H9 (cell line): ENCODE measurements around the gene ARPC2. TPM values are rescaled to one million over a fixed set of nuclear protein-coding genes. Genes with fewer than 3 reads are reported as not detected.

ENCODE experiments used
- DNase-seq: peaks from one replicate; pipeline ENCODE4 v3.0.0-alpha.2; 2017
- H2AFZ ChIP-seq: one replicate; pipeline ENCODE4 v1.6.1; 2013; ENCODE audit warnings: mild to moderate bottlenecking, low read length, control low read depth, moderate library complexity
- H2AK5ac ChIP-seq: 2 replicates; pipeline ENCODE4 v1.6.1; 2013; ENCODE audit warnings: low read length, control low read depth, mixed read lengths; ENCODE audit not compliant: insufficient read length
- H2BK120ac ChIP-seq: one replicate; pipeline ENCODE4 v1.6.1; 2013; ENCODE audit warnings: low read depth, mild to moderate bottlenecking, low read length, control low read depth, inconsistent platforms; ENCODE audit not compliant: poor library complexity, severe bottlenecking
- H2BK12ac ChIP-seq: 2 replicates; pipeline ENCODE4 v1.6.1; 2013; ENCODE audit warnings: low read length, control low read depth, mixed read lengths, low read depth; ENCODE audit not compliant: insufficient read length
- H2BK15ac ChIP-seq: 2 replicates; pipeline ENCODE4 v1.6.1; 2013; ENCODE audit warnings: low read depth, low read length, control low read depth
- H2BK20ac ChIP-seq: one replicate; pipeline ENCODE4 v1.6.1; 2013; ENCODE audit warnings: low read depth, mild to moderate bottlenecking, low read length, control low read depth, inconsistent platforms; ENCODE audit not compliant: poor library complexity, severe bottlenecking
- H2BK5ac ChIP-seq: 2 replicates; pipeline ENCODE4 v1.6.1; 2013; ENCODE audit warnings: low read length, control low read depth, mixed read lengths; ENCODE audit not compliant: insufficient read length
- H3K14ac ChIP-seq: 2 replicates; pipeline ENCODE4 v1.6.1; 2013; ENCODE audit warnings: low read length, control low read depth; ENCODE audit not compliant: insufficient read depth
- H3K18ac ChIP-seq: 2 replicates; pipeline ENCODE4 v1.6.1; 2013; ENCODE audit warnings: low read depth, mild to moderate bottlenecking, mixed read lengths, low read length, control low read depth; ENCODE audit not compliant: insufficient read length
- H3K23ac ChIP-seq: 2 replicates; pipeline ENCODE4 v1.6.1; 2013; ENCODE audit warnings: low read length, control low read depth, mixed read lengths, low read depth; ENCODE audit not compliant: insufficient read length
- H3K23me2 ChIP-seq: 2 replicates; pipeline ENCODE4 v1.6.1; 2013; ENCODE audit warnings: low read depth, mild to moderate bottlenecking, mixed read lengths, low read length, control low read depth; ENCODE audit not compliant: insufficient read length, poor library complexity, severe bottlenecking
- H3K27ac ChIP-seq: 2 replicates; pipeline ENCODE4 v1.5.1; 2013; ENCODE audit warnings: low read length, control low read depth, mixed read lengths, low read depth; ENCODE audit not compliant: insufficient read length
- H3K27me3 ChIP-seq: 2 replicates; pipeline ENCODE4 v1.6.1; 2013; ENCODE audit warnings: low read length, control low read depth, inconsistent platforms; ENCODE audit not compliant: insufficient read depth
- H3K4ac ChIP-seq: 2 replicates; pipeline ENCODE4 v1.6.1; 2013; ENCODE audit warnings: low read depth, mild to moderate bottlenecking, control low read depth, inconsistent platforms, low read length, moderate library complexity
- H3K4me1 ChIP-seq: 2 replicates; pipeline ENCODE4 v1.6.1; 2013; ENCODE audit warnings: low read length, control low read depth, inconsistent platforms; ENCODE audit not compliant: insufficient read depth
- H3K4me2 ChIP-seq: 2 replicates; pipeline ENCODE4 v1.6.1; 2013; ENCODE audit warnings: low read length, control low read depth, mixed read lengths; ENCODE audit not compliant: insufficient read length, insufficient read depth
- H3K56ac ChIP-seq: 2 replicates; pipeline ENCODE4 v1.6.1; 2013; ENCODE audit warnings: low read depth, mild to moderate bottlenecking, mixed read lengths, low read length, control low read depth; ENCODE audit not compliant: insufficient read length
- H3K79me1 ChIP-seq: 2 replicates; pipeline ENCODE4 v1.6.1; 2013; ENCODE audit warnings: low read depth, mild to moderate bottlenecking, moderate library complexity, low read length, control low read depth, inconsistent platforms; ENCODE audit not compliant: insufficient read depth, poor library complexity, severe bottlenecking
- H3K79me2 ChIP-seq: 2 replicates; pipeline ENCODE4 v1.6.1; 2013; ENCODE audit warnings: low read length, control low read depth, inconsistent platforms; ENCODE audit not compliant: insufficient read depth
- H3K9ac ChIP-seq: 2 replicates; pipeline ENCODE4 v1.6.1; 2013; ENCODE audit warnings: low read length, control low read depth, mixed read lengths; ENCODE audit not compliant: insufficient read length; ENCODE audit errors: extremely low read depth
- H3K9me3 ChIP-seq: one replicate; pipeline ENCODE4 v1.6.1; 2013; ENCODE audit warnings: low read depth, low read length, inconsistent platforms; ENCODE audit not compliant: control insufficient read depth
- H3T11ph ChIP-seq: one replicate; pipeline ENCODE4 v1.6.1; 2013; ENCODE audit warnings: mild to moderate bottlenecking, low read length, control low read depth, inconsistent platforms
- H4K20me1 ChIP-seq: one replicate; pipeline ENCODE4 v1.6.1; 2013; ENCODE audit not compliant: control insufficient read depth, insufficient read length, insufficient read depth
- H4K5ac ChIP-seq: 2 replicates; pipeline ENCODE4 v1.6.1; 2013; ENCODE audit warnings: low read depth, mild to moderate bottlenecking, mixed read lengths, low read length, control low read depth; ENCODE audit not compliant: insufficient read length
- H4K8ac ChIP-seq: replicated peaks from 2 replicates; pipeline ENCODE4 v1.6.1; 2013; ENCODE audit warnings: low read length, control low read depth, mixed read lengths, low read depth; ENCODE audit not compliant: insufficient read length
- H4K91ac ChIP-seq: 2 replicates; pipeline ENCODE4 v1.6.1; 2013; ENCODE audit warnings: low read depth, mild to moderate bottlenecking, moderate library complexity, mixed read lengths, low read length, control low read depth; ENCODE audit not compliant: insufficient read length
- H3K27ac Mint-ChIP-seq, 3 experiments: 2 replicates in 2 of 3; 3 replicates in 1 of 3; pipeline ENCODE4 v1.8.0; 2020 to 2021; ENCODE audit warnings: mixed read lengths in 3 of 3, mild to moderate bottlenecking in 1 of 3, moderate library complexity in 1 of 3
- H3K27me3 Mint-ChIP-seq: 2 replicates; pipeline ENCODE4 v1.8.0; 2021; ENCODE audit warnings: low read depth, mild to moderate bottlenecking, moderate library complexity, mixed read lengths
- H3K36me3 Mint-ChIP-seq, 3 experiments: 2 replicates in 2 of 3; 3 replicates in 1 of 3; pipeline ENCODE4 v1.8.0; 2020 to 2021; ENCODE audit warnings: low read depth in 3 of 3, mixed read lengths in 3 of 3; ENCODE audit not compliant: insufficient read depth in 1 of 3
- H3K4me1 Mint-ChIP-seq, 2 experiments: 2 replicates each; pipeline ENCODE4 v1.8.0; 2020; ENCODE audit warnings: mixed read lengths in 2 of 2
- H3K4me3 Mint-ChIP-seq, 2 experiments: 2 replicates in 1 of 2; 3 replicates in 1 of 2; pipeline ENCODE4 v1.8.0; 2020 to 2021; ENCODE audit warnings: mild to moderate bottlenecking in 2 of 2, mixed read lengths in 2 of 2, moderate library complexity in 1 of 2
- H3K9me3 Mint-ChIP-seq, 2 experiments: 2 replicates in 1 of 2; 3 replicates in 1 of 2; pipeline ENCODE4 v1.8.0; 2020; ENCODE audit warnings: mild to moderate bottlenecking in 2 of 2, mixed read lengths in 2 of 2, moderate library complexity in 1 of 2
- WGBS: extraction: QIAGEN DNeasy Blood & Tissue Kit; methylation state at CpG from one replicate; pipeline ENCODE4 v1.1.7; 2013; ENCODE audit warnings: missing lambda C conversion rate, low lambda C conversion rate, mixed read lengths; ENCODE audit not compliant: insufficient read length; ENCODE audit errors: extremely low coverage; 5-methylcytosine and 5-hydroxymethylcytosine counted together
- total RNA-seq: library from RNA; stranded (reverse); gene quantifications from 2 replicates; pipeline ENCODE4 v1.2.1, GENCODE V29; 2021
- TF ChIP-seq, protein P1 (sequence below): fragments of 200-600 bp; sonication (generic); conservative IDR thresholded peaks from 3 replicates; pipeline ENCODE4 v1.8.0; 2021; ENCODE audit warnings: antibody characterized with exemption, mild to moderate bottlenecking

ARPC2 gene
- total RNA-seq, 1 experiment from 2014 or later = 197 TPM

- Histone ChIP-seq H4K8ac (no peak overlapping the region), H4K20me1 (no peaks in the 10 kb centered on the region), H3K23me2 (no peaks in the 10 kb centered on the region), H3K27me3 (no peaks in the 10 kb centered on the region), H3T11ph (no peak overlapping the region), H4K91ac (no peak overlapping the region), H3K14ac (no peak overlapping the region), H3K23ac (no peak overlapping the region), H2BK20ac (no peak overlapping the region), H3K79me1 (peaks cover 17% of the 10 kb centered on the region), H2AK5ac (no peak overlapping the region), H2BK15ac (no peak overlapping the region), H3K79me2 (peaks cover 35% of the 10 kb centered on the region), H2BK5ac (no peak overlapping the region), H3K9me3 (no peaks in the 10 kb centered on the region), H2BK120ac (no peak overlapping the region), H3K18ac (no peak overlapping the region), H3K9ac (no peak overlapping the region), H3K4me1 (0 out of 2 replicates have a peak, but pooled peaks cover 3% of the 10 kb centered on the region), H2AFZ (no peak overlapping the region), H2BK12ac (no peak overlapping the region), H3K56ac (no peak overlapping the region), H3K27ac (no peak overlapping the region), H4K5ac (no peak overlapping the region), H3K4ac (no peak overlapping the region), H3K4me2 (no peak overlapping the region)
- Mint-ChIP-seq H3K9me3 (no peaks in the 10 kb centered on the region), H3K4me1 (peaks cover 11 to 12% of the 10 kb centered on the region in 2 experiments), H3K36me3 (peaks cover 10 to 63% (median 61%) of the 10 kb centered on the region in 3 experiments; a peak in 5 of 7 replicates), H3K27me3 (no peaks in the 10 kb centered on the region), H3K4me3 (no peak overlapping the region), H3K27ac (peak overlapping the region in 1 of 3 experiments; percentile 15; a peak in 1 of 7 replicates)
- no peak for DNase-seq
- TF ChIP-seq, protein P1, sequence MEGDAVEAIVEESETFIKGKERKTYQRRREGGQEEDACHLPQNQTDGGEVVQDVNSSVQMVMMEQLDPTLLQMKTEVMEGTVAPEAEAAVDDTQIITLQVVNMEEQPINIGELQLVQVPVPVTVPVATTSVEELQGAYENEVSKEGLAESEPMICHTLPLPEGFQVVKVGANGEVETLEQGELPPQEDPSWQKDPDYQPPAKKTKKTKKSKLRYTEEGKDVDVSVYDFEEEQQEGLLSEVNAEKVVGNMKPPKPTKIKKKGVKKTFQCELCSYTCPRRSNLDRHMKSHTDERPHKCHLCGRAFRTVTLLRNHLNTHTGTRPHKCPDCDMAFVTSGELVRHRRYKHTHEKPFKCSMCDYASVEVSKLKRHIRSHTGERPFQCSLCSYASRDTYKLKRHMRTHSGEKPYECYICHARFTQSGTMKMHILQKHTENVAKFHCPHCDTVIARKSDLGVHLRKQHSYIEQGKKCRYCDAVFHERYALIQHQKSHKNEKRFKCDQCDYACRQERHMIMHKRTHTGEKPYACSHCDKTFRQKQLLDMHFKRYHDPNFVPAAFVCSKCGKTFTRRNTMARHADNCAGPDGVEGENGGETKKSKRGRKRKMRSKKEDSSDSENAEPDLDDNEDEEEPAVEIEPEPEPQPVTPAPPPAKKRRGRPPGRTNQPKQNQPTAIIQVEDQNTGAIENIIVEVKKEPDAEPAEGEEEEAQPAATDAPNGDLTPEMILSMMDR = no peak
- no CpG with 5 or more reads among the region's 1 CpG for WGBS
Observed at GRCh38 chr2:218224186-218224585, 7.2 kb downstream of the ARPC2 start.
